Measurements from ENCODE around the gene DSCAML1.
"Not testable (repeated sequence)": the region's sequence is repeated elsewhere in the genome, so short reads cannot be mapped to it uniquely, and the experiment has no call there.

Gene DSCAML1

DNA sequence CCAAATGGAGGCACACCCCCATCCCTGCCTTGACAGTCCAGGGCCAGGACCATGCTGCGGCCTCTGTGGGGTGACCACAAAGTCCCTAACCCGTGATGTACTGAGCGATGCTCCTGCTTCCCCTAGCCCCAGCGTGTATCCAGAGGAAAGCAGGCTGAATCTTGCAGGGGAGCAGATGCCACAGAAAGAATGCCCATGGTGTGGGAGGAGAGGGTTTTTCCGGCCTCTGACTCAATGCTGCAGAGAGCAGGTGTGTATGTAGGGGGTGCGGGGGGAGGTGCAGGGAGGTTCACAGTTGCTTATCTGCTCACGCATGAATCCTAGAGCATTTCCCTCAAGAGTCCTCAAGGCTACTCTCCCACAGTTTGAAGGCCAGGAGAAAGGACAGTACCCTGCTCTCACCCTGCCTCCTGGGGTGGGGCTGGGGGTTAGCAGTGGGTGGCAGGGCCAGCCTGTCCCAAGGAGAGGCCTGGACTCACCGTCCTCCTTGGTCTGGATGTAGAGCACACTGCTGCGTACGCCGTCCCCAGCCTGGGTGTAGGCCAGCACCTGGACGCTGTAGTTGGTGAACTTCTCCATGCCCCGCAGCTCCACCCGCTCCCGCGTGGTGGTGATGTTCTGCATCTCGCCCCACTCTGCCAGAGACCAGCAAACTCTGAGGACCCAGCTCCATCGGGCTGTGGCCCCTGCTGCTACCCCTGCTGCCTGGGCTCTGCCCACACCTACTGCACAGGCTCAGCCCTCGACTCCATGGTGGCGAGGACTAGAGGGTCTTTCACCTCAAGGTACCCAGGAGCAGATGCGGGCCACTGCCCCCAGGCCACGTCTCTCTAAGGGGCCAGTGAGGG is 338.5 kb downstream of the DSCAML1 start:
- no peak for DNase-seq

DNA sequence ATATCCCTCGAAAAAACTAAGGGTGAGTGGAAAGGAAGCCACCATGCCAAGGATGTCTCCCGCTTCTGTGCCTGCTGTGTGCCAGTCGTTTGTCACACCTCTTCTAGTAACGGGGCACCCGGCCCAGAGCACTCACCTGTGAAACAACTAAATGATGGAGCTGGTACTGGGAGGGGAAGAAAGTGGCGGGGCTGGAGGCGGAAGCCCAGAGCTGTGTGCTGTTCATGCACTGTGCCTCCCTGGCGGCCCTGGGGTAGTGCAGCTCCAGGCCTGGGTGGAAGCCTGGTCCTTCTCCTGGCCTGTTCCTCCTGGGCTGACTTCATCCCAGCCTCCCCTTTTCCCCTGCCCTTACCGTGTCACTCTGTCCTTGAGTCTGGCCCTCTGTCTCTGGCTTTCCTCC is 339.2 kb downstream of the DSCAML1 start:
- DNase-seq, result no peak

DNA sequence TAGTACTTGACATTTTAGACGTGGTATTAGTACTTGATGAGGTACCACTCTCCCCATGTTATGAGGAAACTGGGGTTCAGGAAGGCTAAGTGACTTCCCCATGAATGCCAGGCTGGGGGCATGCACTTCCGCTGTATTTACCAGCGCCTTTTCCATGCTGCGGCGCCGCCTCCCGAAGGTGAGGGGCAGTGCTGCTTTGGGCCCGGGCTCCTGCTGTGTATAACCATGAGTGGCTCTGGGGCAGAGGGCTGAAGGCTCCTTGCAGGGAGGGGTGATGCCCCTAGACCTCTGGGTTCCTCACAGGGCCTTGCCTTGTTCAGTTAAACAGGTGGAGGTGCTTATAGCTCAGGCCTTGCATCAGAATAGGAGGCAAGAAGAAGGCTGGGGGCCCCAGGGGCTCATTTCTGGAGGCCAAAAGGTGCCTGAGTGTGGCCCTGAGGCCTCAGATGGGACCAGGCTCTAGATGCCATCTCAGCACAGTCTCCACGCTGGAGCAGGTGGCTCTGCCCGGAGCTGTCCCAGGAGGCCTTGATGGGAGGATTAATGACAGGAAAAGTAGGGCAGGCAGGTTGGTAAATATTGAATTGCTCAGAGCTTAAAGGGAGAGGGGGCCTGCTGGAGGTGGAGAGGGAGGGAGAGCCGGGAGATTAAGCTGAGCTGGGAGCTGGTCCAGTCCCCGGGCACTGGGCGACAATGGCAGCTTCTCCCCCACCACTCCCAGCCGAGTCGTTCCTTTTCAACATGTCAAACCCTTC is 339.8 kb downstream of the DSCAML1 start:
- no peak for DNase-seq

- DNase-seq, result not testable (repeated sequence)
Measured at GRCh38 chr11:117456721-117457029, 340.3 kb downstream of the DSCAML1 start.

- no peak for DNase-seq
Measured at GRCh38 chr11:117456027-117456720, 340.8 kb downstream of the DSCAML1 start.

DNA sequence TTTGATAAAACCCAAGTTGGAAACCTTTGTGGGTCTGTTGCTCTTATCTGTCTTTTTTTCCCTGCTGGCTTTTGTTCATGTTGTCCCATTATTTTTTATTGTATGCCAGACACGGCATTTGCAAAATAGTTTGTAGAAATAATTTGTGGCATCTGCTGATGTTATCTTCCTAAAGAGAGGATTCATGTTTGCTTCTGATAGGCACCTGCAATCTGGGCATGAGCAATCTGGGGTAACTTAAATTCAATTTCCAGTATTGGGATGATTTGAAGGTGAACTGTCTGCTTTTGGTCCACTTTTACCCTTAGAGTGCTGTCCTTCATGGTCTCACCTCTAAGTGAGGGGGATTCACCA is 342.5 kb downstream of the DSCAML1 start:
- DNase-seq, result no peak

DNA sequence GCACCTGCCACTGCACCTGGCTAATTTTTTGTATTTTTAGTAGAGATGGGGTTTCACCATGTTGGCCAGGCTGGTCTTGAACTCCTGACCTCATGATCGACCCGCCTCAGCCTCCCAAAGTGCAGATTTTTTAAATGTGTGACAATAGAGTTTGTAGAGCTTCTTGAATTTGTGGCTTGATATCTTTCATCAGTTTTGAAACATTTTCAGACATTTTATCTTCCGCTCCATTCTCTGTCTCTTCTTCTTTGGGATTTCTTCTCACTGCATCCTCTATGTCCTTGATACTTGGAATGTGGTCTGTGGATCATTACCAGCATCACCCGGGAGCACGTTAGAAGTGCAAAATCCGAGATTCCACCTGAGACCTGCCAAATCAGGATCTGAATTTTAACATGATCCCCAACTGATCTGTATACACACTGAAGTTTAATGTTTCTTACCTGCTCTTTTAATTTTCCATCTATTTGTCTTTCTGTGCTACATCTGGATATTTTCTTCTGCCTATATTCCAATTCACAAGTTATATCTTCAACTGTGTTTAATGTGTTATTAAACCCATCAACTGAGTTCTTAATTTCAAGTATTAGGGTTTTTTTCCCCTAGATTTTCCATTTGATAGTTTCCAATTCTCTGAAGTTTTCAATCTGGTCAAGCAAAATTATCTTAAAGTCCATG is 343.0 kb downstream of the DSCAML1 start:
- no peak for DNase-seq

- DNase-seq, result no peak
Measured at GRCh38 chr11:117449111-117449693, 347.8 kb downstream of the DSCAML1 start.

- DNase-seq, result no peak
Measured at GRCh38 chr11:117444711-117445658, 352.0 kb downstream of the DSCAML1 start.

GRCh38 chr11:117444256-117444655 is 352.8 kb downstream of the DSCAML1 start:
- DNase-seq, result no peak

GRCh38 chr11:117443266-117444186 is 353.5 kb downstream of the DSCAML1 start:
- DNase-seq, result no peak

DNA sequence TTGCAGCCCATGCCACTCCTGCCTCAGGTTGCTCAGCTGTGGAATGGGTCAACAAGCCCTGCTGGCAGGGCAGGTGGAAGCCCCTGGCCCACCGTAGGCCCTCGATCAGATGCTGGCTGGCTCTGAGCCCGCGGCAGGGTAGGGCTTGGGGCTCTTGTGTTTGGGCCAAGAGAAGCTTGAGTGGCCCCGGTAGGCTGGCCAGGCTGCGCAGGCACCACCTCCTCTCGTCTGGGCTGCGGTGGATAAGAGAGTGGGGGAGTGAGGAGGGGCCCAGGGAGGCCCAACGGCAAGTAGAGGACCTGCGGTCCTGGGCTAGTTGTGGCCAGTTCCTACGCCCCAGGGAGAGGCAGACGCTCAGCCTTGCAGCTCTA is 354.2 kb downstream of the DSCAML1 start:
- DNase-seq, result no peak

- no peak for DNase-seq
Measured at GRCh38 chr11:117442049-117442868, 354.8 kb downstream of the DSCAML1 start.

GRCh38 chr11:117441146-117441975 is 355.7 kb downstream of the DSCAML1 start:
- DNase-seq, result no peak

- no peak for DNase-seq
Measured at GRCh38 chr11:117440258-117440657, 356.8 kb downstream of the DSCAML1 start.

DNA sequence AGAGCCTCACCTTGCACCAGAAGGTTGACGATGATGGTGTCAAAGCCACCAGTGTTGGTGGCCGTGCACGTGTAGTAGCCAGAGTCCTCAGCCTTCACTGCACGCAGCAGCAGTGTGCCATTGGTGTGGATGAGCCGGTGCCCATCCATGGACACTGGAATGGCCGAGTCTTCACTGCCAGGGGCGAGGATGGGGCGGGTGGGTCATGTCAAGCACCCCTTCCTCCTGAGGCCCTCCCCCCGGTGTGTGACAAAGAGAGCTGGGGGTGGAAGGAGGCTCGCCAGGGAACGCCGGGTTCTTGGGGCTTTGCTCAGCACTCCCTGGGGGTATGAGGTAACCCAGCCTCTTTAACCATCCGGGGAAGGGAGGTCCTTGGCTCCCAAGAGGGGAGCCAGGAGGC is 357.8 kb downstream of the DSCAML1 start:
- no peak for DNase-seq

GRCh38 chr11:117438371-117439000 is 358.5 kb downstream of the DSCAML1 start:
- DNase-seq, result no peak

DNA sequence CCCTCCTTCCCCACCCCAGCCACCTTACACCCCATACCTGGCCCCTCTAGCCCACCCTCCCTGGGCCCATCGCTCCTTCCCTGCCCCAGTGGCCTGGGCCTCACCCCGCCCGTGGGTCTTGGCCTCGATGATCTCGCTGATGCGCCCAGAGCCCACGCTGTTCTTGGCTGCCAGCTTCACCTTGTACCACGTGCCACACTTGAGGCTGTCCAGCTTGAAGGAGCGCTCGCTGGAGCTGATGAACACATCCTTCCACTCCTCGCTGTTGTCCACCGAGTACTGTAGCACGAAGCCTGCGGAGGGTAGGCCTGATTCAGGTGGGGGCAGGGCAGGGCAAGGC is 359.3 kb downstream of the DSCAML1 start:
- no peak for DNase-seq

Data from activated gamma-delta T cell treated with Interleukin-2 at 50 U/mL for 16 hours (primary cell).